Measurements from ENCODE around the gene TTC12. TPM values are rescaled to one million over a fixed set of nuclear protein-coding genes. Genes with fewer than 3 reads are reported as not detected.

Gene TTC12
- total and polyA plus RNA-seq, 2 of the 13 experiments (the other 11 are each of a cell fraction or from before 2014, with no cell fraction given) = 5.4 to 11.6 TPM

DNA sequence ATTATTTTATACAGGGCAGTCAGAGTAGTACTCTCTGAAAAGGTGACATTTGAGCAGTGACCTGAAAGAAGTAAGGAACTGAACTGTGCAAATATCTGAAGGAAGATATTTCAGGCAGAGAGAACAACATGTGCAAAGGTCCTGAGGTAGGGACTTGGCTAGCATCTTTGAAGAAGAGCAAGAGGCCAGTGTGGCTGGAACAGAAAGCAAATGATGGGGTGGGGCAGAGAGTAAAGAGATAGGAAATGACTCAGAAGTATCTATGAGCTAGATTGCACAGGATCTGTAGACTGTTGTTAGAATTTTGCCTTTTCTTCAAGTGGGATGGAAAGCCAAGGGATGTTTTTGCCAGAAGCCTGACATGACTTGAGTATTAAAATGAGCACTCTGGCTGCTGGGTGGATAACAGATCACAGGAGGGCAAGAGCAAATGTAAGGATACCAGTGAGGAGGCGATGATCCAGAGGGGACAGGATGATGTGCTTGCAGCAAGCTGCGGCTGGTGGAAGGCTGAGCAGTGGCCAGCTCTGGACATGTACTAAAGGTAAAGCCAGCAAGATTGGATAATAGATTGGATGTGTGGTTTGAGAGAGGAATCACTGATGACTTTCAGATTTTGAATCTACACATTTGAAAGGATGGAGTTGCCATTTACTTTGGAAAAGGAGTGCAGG, 33.2 kb upstream of the TTC12 start:
- no peaks in the 10 kb centered on the region for H4K20me1 ChIP-seq (ENCODE audit: insufficient read depth, low read length)
- no peak overlapping the region for H3K4me3 ChIP-seq (replicated peaks in 1 of 3; ENCODE audit: insufficient read depth in 1 of 3, low read depth in 2 of 3, low read length in 3 of 3)
- H3K9me3 ChIP-seq (ENCODE audit: low read length) = no peaks in the 10 kb centered on the region
- H3K79me2 ChIP-seq (ENCODE audit: insufficient read depth, low read length) = no peaks in the 10 kb centered on the region
- H3K36me3 ChIP-seq (replicated peaks in 1 of 2; ENCODE audit: control insufficient read depth in 1 of 2, insufficient read depth in 2 of 2, low read length in 2 of 2) = no peaks in the 10 kb centered on the region
- ATAC-seq (no peak), DNase-seq (ENCODE audit: low spot score) (no peak), FAIRE-seq (no peak)
- no peak overlapping the region for H2AFZ ChIP-seq (ENCODE audit: low read length)
- in situ Hi-C loops (cut with HindIII; ENCODE audit: extremely low pct_ligation_motif_present, low pct_unique_long_range_greater_than_20kb) (loop anchor here (10.0 to 25.0 kb wide), 2 partner anchors 444 to 996 kb away; no protein-coding TSS in a partner anchor), intact Hi-C loops (cut with micrococcal nuclease; ENCODE audit: unreplicated experiment) (loop anchor here (10.0 kb wide), 1 partner anchor 1066 kb away; no protein-coding TSS in a partner anchor)
- H3K27ac ChIP-seq (ENCODE audit: extremely low read length, insufficient read depth, low read length) = no peak overlapping the region
- peaks cover 12% of the 10 kb centered on the region for H3K4me1 ChIP-seq (ENCODE audit: insufficient read depth, low read length)
- no peaks in the 10 kb centered on the region for H3K27me3 ChIP-seq (ENCODE audit: control insufficient read depth in 1 of 2, insufficient read depth in 2 of 2, low read length in 2 of 2)
- BruUV-seq (replicated peaks) = no TSS peak
- no peak overlapping the region for H3K4me2 ChIP-seq (ENCODE audit: low read depth, low read length)
- 33% methylated on average over 2 of the region's 2 CpGs for whole genome bisulfite sequencing (ENCODE audit: low lambda C conversion rate)
- POLR2A ChIA-PET = no interaction called here
- CTCF ChIA-PET (ENCODE audit: low intra/inter-chr PET ratio, low total read pairs) = no interaction called here
- H3K9ac ChIP-seq (ENCODE audit: insufficient read depth, low read depth, low read length) = no peak overlapping the region
- TF ChIP-seq HOXA5 (CRISPR knock-in tag; IDR thresholded peaks at IDR 0.05) = no peak
- TF ChIP-seq ZSCAN20 (CRISPR knock-in tag; IDR thresholded peaks at IDR 0.05; ENCODE audit: borderline replicate concordance) = no peak
- TF ChIP-seq, protein P1, sequence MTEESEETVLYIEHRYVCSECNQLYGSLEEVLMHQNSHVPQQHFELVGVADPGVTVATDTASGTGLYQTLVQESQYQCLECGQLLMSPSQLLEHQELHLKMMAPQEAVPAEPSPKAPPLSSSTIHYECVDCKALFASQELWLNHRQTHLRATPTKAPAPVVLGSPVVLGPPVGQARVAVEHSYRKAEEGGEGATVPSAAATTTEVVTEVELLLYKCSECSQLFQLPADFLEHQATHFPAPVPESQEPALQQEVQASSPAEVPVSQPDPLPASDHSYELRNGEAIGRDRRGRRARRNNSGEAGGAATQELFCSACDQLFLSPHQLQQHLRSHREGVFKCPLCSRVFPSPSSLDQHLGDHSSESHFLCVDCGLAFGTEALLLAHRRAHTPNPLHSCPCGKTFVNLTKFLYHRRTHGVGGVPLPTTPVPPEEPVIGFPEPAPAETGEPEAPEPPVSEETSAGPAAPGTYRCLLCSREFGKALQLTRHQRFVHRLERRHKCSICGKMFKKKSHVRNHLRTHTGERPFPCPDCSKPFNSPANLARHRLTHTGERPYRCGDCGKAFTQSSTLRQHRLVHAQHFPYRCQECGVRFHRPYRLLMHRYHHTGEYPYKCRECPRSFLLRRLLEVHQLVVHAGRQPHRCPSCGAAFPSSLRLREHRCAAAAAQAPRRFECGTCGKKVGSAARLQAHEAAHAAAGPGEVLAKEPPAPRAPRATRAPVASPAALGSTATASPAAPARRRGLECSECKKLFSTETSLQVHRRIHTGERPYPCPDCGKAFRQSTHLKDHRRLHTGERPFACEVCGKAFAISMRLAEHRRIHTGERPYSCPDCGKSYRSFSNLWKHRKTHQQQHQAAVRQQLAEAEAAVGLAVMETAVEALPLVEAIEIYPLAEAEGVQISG (CRISPR knock-in tag; IDR thresholded peaks at IDR 0.05) = no peak
- TF ChIP-seq CREB1 (IDR thresholded peaks at IDR 0.05) = no peak
- TF ChIP-seq CREB1 (CRISPR knock-in tag; IDR thresholded peaks at IDR 0.05) = no peak
- TF ChIP-seq, protein P2, sequence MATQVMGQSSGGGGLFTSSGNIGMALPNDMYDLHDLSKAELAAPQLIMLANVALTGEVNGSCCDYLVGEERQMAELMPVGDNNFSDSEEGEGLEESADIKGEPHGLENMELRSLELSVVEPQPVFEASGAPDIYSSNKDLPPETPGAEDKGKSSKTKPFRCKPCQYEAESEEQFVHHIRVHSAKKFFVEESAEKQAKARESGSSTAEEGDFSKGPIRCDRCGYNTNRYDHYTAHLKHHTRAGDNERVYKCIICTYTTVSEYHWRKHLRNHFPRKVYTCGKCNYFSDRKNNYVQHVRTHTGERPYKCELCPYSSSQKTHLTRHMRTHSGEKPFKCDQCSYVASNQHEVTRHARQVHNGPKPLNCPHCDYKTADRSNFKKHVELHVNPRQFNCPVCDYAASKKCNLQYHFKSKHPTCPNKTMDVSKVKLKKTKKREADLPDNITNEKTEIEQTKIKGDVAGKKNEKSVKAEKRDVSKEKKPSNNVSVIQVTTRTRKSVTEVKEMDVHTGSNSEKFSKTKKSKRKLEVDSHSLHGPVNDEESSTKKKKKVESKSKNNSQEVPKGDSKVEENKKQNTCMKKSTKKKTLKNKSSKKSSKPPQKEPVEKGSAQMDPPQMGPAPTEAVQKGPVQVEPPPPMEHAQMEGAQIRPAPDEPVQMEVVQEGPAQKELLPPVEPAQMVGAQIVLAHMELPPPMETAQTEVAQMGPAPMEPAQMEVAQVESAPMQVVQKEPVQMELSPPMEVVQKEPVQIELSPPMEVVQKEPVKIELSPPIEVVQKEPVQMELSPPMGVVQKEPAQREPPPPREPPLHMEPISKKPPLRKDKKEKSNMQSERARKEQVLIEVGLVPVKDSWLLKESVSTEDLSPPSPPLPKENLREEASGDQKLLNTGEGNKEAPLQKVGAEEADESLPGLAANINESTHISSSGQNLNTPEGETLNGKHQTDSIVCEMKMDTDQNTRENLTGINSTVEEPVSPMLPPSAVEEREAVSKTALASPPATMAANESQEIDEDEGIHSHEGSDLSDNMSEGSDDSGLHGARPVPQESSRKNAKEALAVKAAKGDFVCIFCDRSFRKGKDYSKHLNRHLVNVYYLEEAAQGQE (IDR thresholded peaks at IDR 0.05; ENCODE audit: borderline replicate concordance in 1 of 2, low read depth in 1 of 2, low read length in 2 of 2) = no peak
- TF ChIP-seq POLR2A (IDR thresholded peaks at IDR 0.05; ENCODE audit: insufficient read depth in 1 of 2, low read depth in 2 of 2, low read length in 2 of 2) = no peak
- TF ChIP-seq, protein P3, sequence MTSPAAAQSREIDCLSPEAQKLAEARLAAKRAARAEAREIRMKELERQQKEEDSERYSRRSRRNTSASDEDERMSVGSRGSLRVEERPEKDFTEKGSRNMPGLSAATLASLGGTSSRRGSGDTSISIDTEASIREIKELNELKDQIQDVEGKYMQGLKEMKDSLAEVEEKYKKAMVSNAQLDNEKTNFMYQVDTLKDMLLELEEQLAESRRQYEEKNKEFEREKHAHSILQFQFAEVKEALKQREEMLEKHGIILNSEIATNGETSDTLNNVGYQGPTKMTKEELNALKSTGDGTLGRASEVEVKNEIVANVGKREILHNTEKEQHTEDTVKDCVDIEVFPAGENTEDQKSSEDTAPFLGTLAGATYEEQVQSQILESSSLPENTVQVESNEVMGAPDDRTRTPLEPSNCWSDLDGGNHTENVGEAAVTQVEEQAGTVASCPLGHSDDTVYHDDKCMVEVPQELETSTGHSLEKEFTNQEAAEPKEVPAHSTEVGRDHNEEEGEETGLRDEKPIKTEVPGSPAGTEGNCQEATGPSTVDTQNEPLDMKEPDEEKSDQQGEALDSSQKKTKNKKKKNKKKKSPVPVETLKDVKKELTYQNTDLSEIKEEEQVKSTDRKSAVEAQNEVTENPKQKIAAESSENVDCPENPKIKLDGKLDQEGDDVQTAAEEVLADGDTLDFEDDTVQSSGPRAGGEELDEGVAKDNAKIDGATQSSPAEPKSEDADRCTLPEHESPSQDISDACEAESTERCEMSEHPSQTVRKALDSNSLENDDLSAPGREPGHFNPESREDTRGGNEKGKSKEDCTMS (CRISPR knock-in tag; conservative IDR thresholded peaks at IDR 0.05) = no peak
- no peak for TF ChIP-seq NR2F6 (IDR thresholded peaks at IDR 0.05)
- no peak for TF ChIP-seq NR2F6 (CRISPR knock-in tag; IDR thresholded peaks at IDR 0.05)
- TF ChIP-seq FOSL2 (CRISPR knock-in tag; IDR thresholded peaks at IDR 0.05) = no peak
- TF ChIP-seq, protein P4, sequence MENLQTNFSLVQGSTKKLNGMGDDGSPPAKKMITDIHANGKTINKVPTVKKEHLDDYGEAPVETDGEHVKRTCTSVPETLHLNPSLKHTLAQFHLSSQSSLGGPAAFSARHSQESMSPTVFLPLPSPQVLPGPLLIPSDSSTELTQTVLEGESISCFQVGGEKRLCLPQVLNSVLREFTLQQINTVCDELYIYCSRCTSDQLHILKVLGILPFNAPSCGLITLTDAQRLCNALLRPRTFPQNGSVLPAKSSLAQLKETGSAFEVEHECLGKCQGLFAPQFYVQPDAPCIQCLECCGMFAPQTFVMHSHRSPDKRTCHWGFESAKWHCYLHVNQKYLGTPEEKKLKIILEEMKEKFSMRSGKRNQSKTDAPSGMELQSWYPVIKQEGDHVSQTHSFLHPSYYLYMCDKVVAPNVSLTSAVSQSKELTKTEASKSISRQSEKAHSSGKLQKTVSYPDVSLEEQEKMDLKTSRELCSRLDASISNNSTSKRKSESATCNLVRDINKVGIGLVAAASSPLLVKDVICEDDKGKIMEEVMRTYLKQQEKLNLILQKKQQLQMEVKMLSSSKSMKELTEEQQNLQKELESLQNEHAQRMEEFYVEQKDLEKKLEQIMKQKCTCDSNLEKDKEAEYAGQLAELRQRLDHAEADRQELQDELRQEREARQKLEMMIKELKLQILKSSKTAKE (CRISPR knock-in tag; IDR thresholded peaks at IDR 0.05; ENCODE audit: borderline replicate concordance) = no peak
- no peak for TF ChIP-seq TOPORS (CRISPR knock-in tag; IDR thresholded peaks at IDR 0.05)
- TF ChIP-seq ZNF350 (CRISPR knock-in tag; IDR thresholded peaks at IDR 0.05; ENCODE audit: borderline replicate concordance, low read depth) = no peak

Data from HepG2 (cell line).